Liver (tissue), 9 donors: ENCODE measurements around the gene TREH. TPM values are rescaled to one million over a fixed set of nuclear protein-coding genes. Genes with fewer than 3 reads are reported as not detected.

ENCODE experiments used
- DNase-seq: peaks from one replicate; pipeline ENCODE4 v3.0.0-alpha.2; 2017; ENCODE audit warnings: low spot score
- H3K27ac ChIP-seq, 2 donors: one replicate each; pipeline ENCODE4 v1.7.0; 2013; ENCODE audit warnings: inconsistent platforms in 2 of 2, low read length in 2 of 2, control low read depth in 1 of 2, low read depth in 1 of 2, mild to moderate bottlenecking in 1 of 2
- H3K27me3 ChIP-seq, 4 donors: one replicate each; pipeline versions ENCODE4 v1.6.1 to v1.7.0; 2013; ENCODE audit warnings: low read length in 3 of 4, inconsistent platforms in 1 of 4, mild to moderate bottlenecking in 1 of 4, moderate library complexity in 1 of 4; ENCODE audit not compliant: control insufficient read depth in 4 of 4, insufficient read depth in 4 of 4
- H3K36me3 ChIP-seq, 4 donors: one replicate each; pipeline versions ENCODE4 v1.6.1 to v1.7.0; 2013; ENCODE audit warnings: low read length in 3 of 4, mild to moderate bottlenecking in 3 of 4, low read depth in 1 of 4, moderate library complexity in 1 of 4; ENCODE audit not compliant: control insufficient read depth in 4 of 4, insufficient read depth in 3 of 4
- H3K4me1 ChIP-seq, 4 donors: one replicate each; pipeline versions ENCODE4 v1.6.1 to v1.7.0; 2013; ENCODE audit warnings: low read length in 3 of 4, mild to moderate bottlenecking in 3 of 4, moderate library complexity in 1 of 4; ENCODE audit not compliant: control insufficient read depth in 4 of 4, insufficient read depth in 4 of 4
- H3K4me3 ChIP-seq, 3 donors: one replicate each; pipeline versions ENCODE4 v1.6.1 to v1.7.0; 2013; ENCODE audit warnings: low read length in 3 of 3, control low read depth in 1 of 3, low read depth in 1 of 3, mild to moderate bottlenecking in 1 of 3
- H3K9ac ChIP-seq, 2 donors: one replicate each; pipeline ENCODE4 v1.7.0; 2013; ENCODE audit warnings: low read length in 2 of 2, mild to moderate bottlenecking in 2 of 2, moderate library complexity in 2 of 2, control low read depth in 1 of 2, low read depth in 1 of 2
- H3K9me3 ChIP-seq, 4 donors: one replicate each; pipeline versions ENCODE4 v1.6.1 to v1.7.0; 2013; ENCODE audit warnings: low read length in 3 of 4; ENCODE audit not compliant: control insufficient read depth in 4 of 4
- EGR1 ChIP-seq, 2 donors: IDR thresholded peaks; 2 replicates each; pipeline ENCODE4 v1.6.1; 2016 to 2018; ENCODE audit warnings: antibody characterized with exemption in 2 of 2, low read depth in 2 of 2
- FOXA1 ChIP-seq: IDR thresholded peaks from 2 replicates; pipeline ENCODE4 v1.6.1; 2016; ENCODE audit warnings: antibody characterized with exemption
- FOXA2 ChIP-seq: IDR thresholded peaks from 2 replicates; pipeline ENCODE4 v1.6.1; 2016; ENCODE audit warnings: antibody characterized with exemption
- GABPA ChIP-seq, 2 donors: IDR thresholded peaks in 1 of 2; conservative IDR thresholded peaks in 1 of 2; 2 replicates each; pipeline ENCODE4 v1.6.1; 2016; ENCODE audit warnings: antibody characterized with exemption in 2 of 2, mild to moderate bottlenecking in 1 of 2, moderate library complexity in 1 of 2
- HNF4A ChIP-seq, 2 donors: conservative IDR thresholded peaks; 2 replicates each; pipeline ENCODE4 v1.6.1; 2016; ENCODE audit warnings: antibody characterized with exemption in 2 of 2, mild to moderate bottlenecking in 2 of 2
- HNF4G ChIP-seq: IDR thresholded peaks from 2 replicates; pipeline ENCODE4 v1.6.1; 2016; ENCODE audit warnings: antibody characterized with exemption
- JUND ChIP-seq, 2 donors: IDR thresholded peaks; 2 replicates each; pipeline ENCODE4 v1.6.1; 2016; ENCODE audit warnings: antibody characterized with exemption in 2 of 2
- NR2F2 ChIP-seq: IDR thresholded peaks from 2 replicates; pipeline ENCODE4 v1.6.1; 2016; ENCODE audit warnings: antibody characterized with exemption
- RAD21 ChIP-seq, 2 donors: IDR thresholded peaks; 2 replicates each; pipeline ENCODE4 v1.6.1; 2016; ENCODE audit warnings: antibody characterized with exemption in 2 of 2, mild to moderate bottlenecking in 2 of 2
- RXRA ChIP-seq, 2 donors: IDR thresholded peaks; 2 replicates each; pipeline ENCODE4 v1.6.1; 2017 to 2018; ENCODE audit warnings: antibody characterized with exemption in 2 of 2, mild to moderate bottlenecking in 1 of 2
- SP1 ChIP-seq: IDR thresholded peaks from 2 replicates; pipeline ENCODE4 v1.6.1; 2018; ENCODE audit warnings: antibody characterized with exemption, mild to moderate bottlenecking
- TAF1 ChIP-seq: conservative IDR thresholded peaks from 2 replicates; pipeline ENCODE4 v1.6.1; 2016; ENCODE audit warnings: antibody characterized with exemption, mild to moderate bottlenecking
- YY1 ChIP-seq: IDR thresholded peaks from 2 replicates; pipeline ENCODE4 v1.6.1; 2016; ENCODE audit warnings: antibody characterized with exemption, mild to moderate bottlenecking
- WGBS: extraction: QIAGEN DNeasy Blood & Tissue Kit; methylation state at CpG from one replicate; pipeline ENCODE4 v1.1.7; 2013; 5-methylcytosine and 5-hydroxymethylcytosine counted together
- polyA plus RNA-seq, 2 donors: library from polyadenylated mRNA; stranded (reverse) in 1 of 2; unstranded in 1 of 2; fragments of 200-250 nt in 1 of 2; fragments of >200 nt in 1 of 2; fragmentation: Nextera tagmentation in 1 of 2; extraction: Ambion mirVana in 1 of 2; gene quantifications; one replicate each; pipeline versions ENCODE4 v1.2.1 to v1.2.3, GENCODE V29; 2013 to 2015
- total RNA-seq, 2 donors: library from RNA; depleted of rRNA; stranded (reverse); fragments of >200 nt; gene quantifications; one replicate each; pipeline ENCODE4 v1.2.3, GENCODE V29; 2014
- TF ChIP-seq, protein P1 (sequence below): IDR thresholded peaks from 2 replicates; pipeline ENCODE4 v1.6.1; 2016; ENCODE audit warnings: antibody characterized with exemption
- TF ChIP-seq, protein P2 (sequence below): fragments of 150-350 bp; IDR thresholded peaks from 2 replicates; pipeline ENCODE4 v1.5.1; 2017; ENCODE audit warnings: improper control_type of control experiment, low read depth, low read length; ENCODE audit not compliant: missing input control
- TF ChIP-seq, protein P3 (sequence below): IDR thresholded peaks from 2 replicates; pipeline ENCODE4 v1.6.1; 2016; ENCODE audit warnings: antibody characterized with exemption, mild to moderate bottlenecking
- TF ChIP-seq, protein P4 (sequence below): IDR thresholded peaks from 2 replicates; pipeline ENCODE4 v1.6.1; 2016; ENCODE audit warnings: antibody characterized with exemption
- donor health status: healthy.
- donor health status: healthy.
- donor health status: healthy.
- donor health status: healthy.
- donor health status: healthy.

TREH gene
- total and polyA plus RNA-seq, 4 donors: 0.50 to 1.2 (median 0.84) TPM; not detected in 1

DNA sequence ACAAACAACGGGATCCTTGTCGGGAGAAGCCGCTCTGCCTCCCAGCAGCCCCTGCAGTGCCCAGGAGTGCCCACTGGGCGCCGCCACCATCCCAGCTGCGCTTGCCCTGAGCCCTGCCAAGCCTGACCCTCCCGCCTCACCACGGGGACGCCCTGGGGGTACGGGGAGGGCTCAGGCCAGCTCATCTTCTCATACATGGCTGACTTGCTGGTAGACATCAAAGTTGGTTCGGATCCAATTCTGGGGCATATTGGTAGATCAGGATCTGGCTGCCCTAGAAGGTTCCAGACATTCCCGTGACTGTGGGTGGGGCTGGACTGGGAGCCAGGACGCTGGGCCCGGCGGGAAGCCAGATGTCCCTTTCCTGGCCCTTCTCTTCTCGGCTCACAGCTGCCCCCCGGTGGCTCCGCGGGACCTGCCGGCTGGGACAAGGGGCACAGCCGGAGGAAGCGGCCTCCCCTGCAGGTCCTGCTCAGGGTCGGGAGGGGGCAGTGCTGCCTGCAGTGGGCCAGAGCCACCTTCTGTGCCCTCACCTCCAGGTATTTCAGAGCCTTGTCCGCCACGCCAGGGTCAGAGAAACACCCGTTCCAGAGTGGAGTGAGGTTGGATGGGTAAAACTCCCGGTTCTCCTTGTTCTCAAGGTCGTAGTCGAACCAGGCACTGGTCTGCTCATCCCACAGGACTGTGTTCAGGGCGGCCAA lies 10.6 kb upstream of the TREH start:
- H3K9ac ChIP-seq: peak overlapping the region; percentile 18 to 79
- peak overlapping the region; percentile 3 to 54 (median 37) for H3K4me3 ChIP-seq

DNA sequence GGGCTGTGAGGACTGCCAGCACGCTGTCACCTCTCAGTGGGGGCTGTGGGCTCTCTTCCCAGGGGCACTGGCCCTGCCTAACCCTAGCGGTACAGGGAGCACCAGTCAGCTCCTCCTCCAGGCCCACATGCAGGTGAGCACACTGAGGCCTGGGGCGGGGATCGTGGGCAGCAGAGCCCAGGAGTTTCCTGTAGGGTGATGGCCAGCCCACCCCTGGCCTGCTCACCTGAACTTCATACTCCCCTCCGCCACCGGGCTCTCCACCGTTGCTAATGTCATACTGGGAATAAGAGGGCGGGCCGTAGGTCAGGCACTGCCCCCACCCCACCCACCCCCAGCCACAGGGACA lies 10.0 kb upstream of the TREH start:
- Histone ChIP-seq H3K9ac (no peak overlapping the region), H3K4me1 (peaks cover 0 to 13% (median 8%) of the 10 kb centered on the region in 4 donors), H3K4me3 (peak overlapping the region in 1 of 3 donors; percentile 37), H3K27ac (peak overlapping the region in 1 of 2 donors; percentile 91), H3K36me3 (no peaks in the 10 kb centered on the region), H3K27me3 (no peaks in the 10 kb centered on the region), H3K9me3 (no peaks in the 10 kb centered on the region)
- 15% methylated on average over 9 of the region's 9 CpGs for WGBS
- DNase-seq: no peak
- TF ChIP-seq, protein P1, sequence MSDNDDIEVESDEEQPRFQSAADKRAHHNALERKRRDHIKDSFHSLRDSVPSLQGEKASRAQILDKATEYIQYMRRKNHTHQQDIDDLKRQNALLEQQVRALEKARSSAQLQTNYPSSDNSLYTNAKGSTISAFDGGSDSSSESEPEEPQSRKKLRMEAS: no peak
- TF ChIP-seq HNF4G: no peak
- TF ChIP-seq, protein P2, sequence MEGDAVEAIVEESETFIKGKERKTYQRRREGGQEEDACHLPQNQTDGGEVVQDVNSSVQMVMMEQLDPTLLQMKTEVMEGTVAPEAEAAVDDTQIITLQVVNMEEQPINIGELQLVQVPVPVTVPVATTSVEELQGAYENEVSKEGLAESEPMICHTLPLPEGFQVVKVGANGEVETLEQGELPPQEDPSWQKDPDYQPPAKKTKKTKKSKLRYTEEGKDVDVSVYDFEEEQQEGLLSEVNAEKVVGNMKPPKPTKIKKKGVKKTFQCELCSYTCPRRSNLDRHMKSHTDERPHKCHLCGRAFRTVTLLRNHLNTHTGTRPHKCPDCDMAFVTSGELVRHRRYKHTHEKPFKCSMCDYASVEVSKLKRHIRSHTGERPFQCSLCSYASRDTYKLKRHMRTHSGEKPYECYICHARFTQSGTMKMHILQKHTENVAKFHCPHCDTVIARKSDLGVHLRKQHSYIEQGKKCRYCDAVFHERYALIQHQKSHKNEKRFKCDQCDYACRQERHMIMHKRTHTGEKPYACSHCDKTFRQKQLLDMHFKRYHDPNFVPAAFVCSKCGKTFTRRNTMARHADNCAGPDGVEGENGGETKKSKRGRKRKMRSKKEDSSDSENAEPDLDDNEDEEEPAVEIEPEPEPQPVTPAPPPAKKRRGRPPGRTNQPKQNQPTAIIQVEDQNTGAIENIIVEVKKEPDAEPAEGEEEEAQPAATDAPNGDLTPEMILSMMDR: no peak
- TF ChIP-seq GABPA (IDR thresholded peaks at IDR 0.05 in 1 of 2, conservative IDR thresholded peaks at IDR 0.05 in 1 of 2): no peak
- TF ChIP-seq RAD21 (IDR thresholded peaks at IDR 0.05): no peak
- no peak for TF ChIP-seq YY1
- no peak for TF ChIP-seq JUND (IDR thresholded peaks at IDR 0.05)
- no peak for TF ChIP-seq HNF4A (conservative IDR thresholded peaks at IDR 0.05)
- TF ChIP-seq TAF1: no peak
- no peak for TF ChIP-seq RXRA (IDR thresholded peaks at IDR 0.05)
- no peak for TF ChIP-seq EGR1 (IDR thresholded peaks at IDR 0.05; ENCODE audit: low read depth in 2 of 2)

More for the DNA sequence above, 10.6 kb upstream of the TREH start:
- H3K27ac ChIP-seq: peak overlapping the region; percentile 86 to 91
- TF ChIP-seq, protein P3, sequence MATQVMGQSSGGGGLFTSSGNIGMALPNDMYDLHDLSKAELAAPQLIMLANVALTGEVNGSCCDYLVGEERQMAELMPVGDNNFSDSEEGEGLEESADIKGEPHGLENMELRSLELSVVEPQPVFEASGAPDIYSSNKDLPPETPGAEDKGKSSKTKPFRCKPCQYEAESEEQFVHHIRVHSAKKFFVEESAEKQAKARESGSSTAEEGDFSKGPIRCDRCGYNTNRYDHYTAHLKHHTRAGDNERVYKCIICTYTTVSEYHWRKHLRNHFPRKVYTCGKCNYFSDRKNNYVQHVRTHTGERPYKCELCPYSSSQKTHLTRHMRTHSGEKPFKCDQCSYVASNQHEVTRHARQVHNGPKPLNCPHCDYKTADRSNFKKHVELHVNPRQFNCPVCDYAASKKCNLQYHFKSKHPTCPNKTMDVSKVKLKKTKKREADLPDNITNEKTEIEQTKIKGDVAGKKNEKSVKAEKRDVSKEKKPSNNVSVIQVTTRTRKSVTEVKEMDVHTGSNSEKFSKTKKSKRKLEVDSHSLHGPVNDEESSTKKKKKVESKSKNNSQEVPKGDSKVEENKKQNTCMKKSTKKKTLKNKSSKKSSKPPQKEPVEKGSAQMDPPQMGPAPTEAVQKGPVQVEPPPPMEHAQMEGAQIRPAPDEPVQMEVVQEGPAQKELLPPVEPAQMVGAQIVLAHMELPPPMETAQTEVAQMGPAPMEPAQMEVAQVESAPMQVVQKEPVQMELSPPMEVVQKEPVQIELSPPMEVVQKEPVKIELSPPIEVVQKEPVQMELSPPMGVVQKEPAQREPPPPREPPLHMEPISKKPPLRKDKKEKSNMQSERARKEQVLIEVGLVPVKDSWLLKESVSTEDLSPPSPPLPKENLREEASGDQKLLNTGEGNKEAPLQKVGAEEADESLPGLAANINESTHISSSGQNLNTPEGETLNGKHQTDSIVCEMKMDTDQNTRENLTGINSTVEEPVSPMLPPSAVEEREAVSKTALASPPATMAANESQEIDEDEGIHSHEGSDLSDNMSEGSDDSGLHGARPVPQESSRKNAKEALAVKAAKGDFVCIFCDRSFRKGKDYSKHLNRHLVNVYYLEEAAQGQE: peak; percentile 55
- no peak for TF ChIP-seq EGR1 (IDR thresholded peaks at IDR 0.05; ENCODE audit: low read depth in 2 of 2)
- TF ChIP-seq, protein P2: peak; percentile 99
- peak; percentile 44 for TF ChIP-seq HNF4G
- no peak for TF ChIP-seq FOXA2
- TF ChIP-seq, protein P4, sequence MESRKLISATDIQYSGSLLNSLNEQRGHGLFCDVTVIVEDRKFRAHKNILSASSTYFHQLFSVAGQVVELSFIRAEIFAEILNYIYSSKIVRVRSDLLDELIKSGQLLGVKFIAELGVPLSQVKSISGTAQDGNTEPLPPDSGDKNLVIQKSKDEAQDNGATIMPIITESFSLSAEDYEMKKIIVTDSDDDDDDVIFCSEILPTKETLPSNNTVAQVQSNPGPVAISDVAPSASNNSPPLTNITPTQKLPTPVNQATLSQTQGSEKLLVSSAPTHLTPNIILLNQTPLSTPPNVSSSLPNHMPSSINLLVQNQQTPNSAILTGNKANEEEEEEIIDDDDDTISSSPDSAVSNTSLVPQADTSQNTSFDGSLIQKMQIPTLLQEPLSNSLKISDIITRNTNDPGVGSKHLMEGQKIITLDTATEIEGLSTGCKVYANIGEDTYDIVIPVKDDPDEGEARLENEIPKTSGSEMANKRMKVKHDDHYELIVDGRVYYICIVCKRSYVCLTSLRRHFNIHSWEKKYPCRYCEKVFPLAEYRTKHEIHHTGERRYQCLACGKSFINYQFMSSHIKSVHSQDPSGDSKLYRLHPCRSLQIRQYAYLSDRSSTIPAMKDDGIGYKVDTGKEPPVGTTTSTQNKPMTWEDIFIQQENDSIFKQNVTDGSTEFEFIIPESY: no peak
- TF ChIP-seq SP1: peak; percentile 76
- peak; percentile 75 to 88 for TF ChIP-seq RXRA (IDR thresholded peaks at IDR 0.05)
- peak; percentile 90 to 93 for TF ChIP-seq RAD21 (IDR thresholded peaks at IDR 0.05)
- TF ChIP-seq FOXA1: peak; percentile 40
- TF ChIP-seq, protein P1: no peak
- no peak for TF ChIP-seq TAF1
- peak; percentile 77 for TF ChIP-seq NR2F2
- peak; percentile 58 to 70 for TF ChIP-seq HNF4A (conservative IDR thresholded peaks at IDR 0.05)
- peak; percentile 92 for TF ChIP-seq YY1
- no peaks in the 10 kb centered on the region for H3K9me3 ChIP-seq
- DNase-seq: peak; percentile 88
- 4% methylated on average over 30 of the region's 30 CpGs for WGBS
- no peaks in the 10 kb centered on the region for H3K27me3 ChIP-seq
- H3K4me1 ChIP-seq: peaks cover 0 to 13% (median 8%) of the 10 kb centered on the region in 4 donors
- H3K36me3 ChIP-seq: no peaks in the 10 kb centered on the region
